ENCODE results near the gene SRP68.

Gene SRP68

GRCh38 chr17:76011951-76012350 is 60.4 kb downstream of the SRP68 start:
- Histone ChIP-seq H3K9me2 (ENCODE audit: low read depth, low read length) (no peaks in the 10 kb centered on the region), H3K4me3 (ENCODE audit: low read depth, low read length, poor library complexity, severe bottlenecking) (no peak overlapping the region), H3K27me3 (ENCODE audit: insufficient read depth, low read length) (peaks cover 8% of the 10 kb centered on the region; the same call in 1 of the 2 replicates), H3K79me2 (ENCODE audit: insufficient read depth, low read length) (no peaks in the 10 kb centered on the region), H3K4me2 (ENCODE audit: low read length) (no peak overlapping the region), H3K9me3 (ENCODE audit: low read length) (no peaks in the 10 kb centered on the region), H3K36me3 (ENCODE audit: insufficient read depth, low read length) (no peaks in the 10 kb centered on the region), H3K9ac (ENCODE audit: low read length) (no peak overlapping the region), H3K27ac (ENCODE audit: low read depth, low read length, poor library complexity, severe bottlenecking) (no peak overlapping the region), H4K20me1 (ENCODE audit: insufficient read depth, low read length) (no peaks in the 10 kb centered on the region), H2AFZ (ENCODE audit: low read length) (no peak overlapping the region), H3F3A (ENCODE audit: insufficient read depth, low read length) (no peaks in the 10 kb centered on the region), H3K4me1 (ENCODE audit: insufficient read depth, low read length, severe bottlenecking) (no peaks in the 10 kb centered on the region)
- TF ChIP-seq CTCF (IDR thresholded peaks at IDR 0.05; ENCODE audit: low read length) (no peak), EZH2 (IDR thresholded peaks at IDR 0.05; ENCODE audit: borderline replicate concordance, low read length) (no peak)

GRCh38 chr17:76009969-76010661 is 62.2 kb downstream of the SRP68 start:
- Histone ChIP-seq H3K27ac (ENCODE audit: low read depth, low read length, poor library complexity, severe bottlenecking) (no peak overlapping the region), H3K36me3 (ENCODE audit: insufficient read depth, low read length) (no peaks in the 10 kb centered on the region), H3K4me3 (ENCODE audit: low read depth, low read length, poor library complexity, severe bottlenecking) (no peak overlapping the region), H3K4me1 (ENCODE audit: insufficient read depth, low read length, severe bottlenecking) (no peaks in the 10 kb centered on the region), H3K9me3 (ENCODE audit: low read length) (no peaks in the 10 kb centered on the region), H4K20me1 (ENCODE audit: insufficient read depth, low read length) (no peaks in the 10 kb centered on the region), H3K79me2 (ENCODE audit: insufficient read depth, low read length) (no peaks in the 10 kb centered on the region), H2AFZ (ENCODE audit: low read length) (no peak overlapping the region), H3K27me3 (ENCODE audit: insufficient read depth, low read length) (peaks cover 8% of the 10 kb centered on the region; the same call in 1 of the 2 replicates), H3F3A (ENCODE audit: insufficient read depth, low read length) (no peaks in the 10 kb centered on the region), H3K9ac (ENCODE audit: low read length) (no peak overlapping the region), H3K4me2 (ENCODE audit: low read length) (no peak overlapping the region), H3K9me2 (ENCODE audit: low read depth, low read length) (no peaks in the 10 kb centered on the region)
- TF ChIP-seq CTCF (IDR thresholded peaks at IDR 0.05; ENCODE audit: low read length): no peak
- no peak for TF ChIP-seq EZH2 (IDR thresholded peaks at IDR 0.05; ENCODE audit: borderline replicate concordance, low read length)

- Histone ChIP-seq H3K4me3 (ENCODE audit: low read depth, low read length, poor library complexity, severe bottlenecking) (no peak overlapping the region), H3K4me2 (ENCODE audit: low read length) (no peak overlapping the region), H2AFZ (ENCODE audit: low read length) (no peak overlapping the region), H3F3A (ENCODE audit: insufficient read depth, low read length) (no peaks in the 10 kb centered on the region), H3K9me3 (ENCODE audit: low read length) (no peaks in the 10 kb centered on the region), H3K27ac (ENCODE audit: low read depth, low read length, poor library complexity, severe bottlenecking) (no peak overlapping the region), H4K20me1 (ENCODE audit: insufficient read depth, low read length) (no peaks in the 10 kb centered on the region), H3K9me2 (ENCODE audit: low read depth, low read length) (no peaks in the 10 kb centered on the region), H3K9ac (ENCODE audit: low read length) (no peak overlapping the region), H3K4me1 (ENCODE audit: insufficient read depth, low read length, severe bottlenecking) (no peaks in the 10 kb centered on the region), H3K36me3 (ENCODE audit: insufficient read depth, low read length) (no peaks in the 10 kb centered on the region), H3K27me3 (ENCODE audit: insufficient read depth, low read length) (peaks cover 8% of the 10 kb centered on the region; the same call in 1 of the 2 replicates), H3K79me2 (ENCODE audit: insufficient read depth, low read length) (no peaks in the 10 kb centered on the region)
- no peak for TF ChIP-seq EZH2 (IDR thresholded peaks at IDR 0.05; ENCODE audit: borderline replicate concordance, low read length)
- no peak for TF ChIP-seq CTCF (IDR thresholded peaks at IDR 0.05; ENCODE audit: low read length)
These were observed 62.9 kb downstream of the SRP68 start for GRCh38 chr17:76009447-76009846.
